Stimulated activated CD4-positive, alpha-beta T cell treated with anti-CD3 and anti-CD28 coated beads, Interleukin-12 subunit alpha, Interleukin-12 subunit beta, amount 100 ng/mL, for 24 hours (primary cell): Measurements from ENCODE around the gene CRAMP1.

Experiments
- DNase-seq, 2 experiments: peaks; one replicate each; pipeline ENCODE4 v3.0.0-alpha.2; 2020; ENCODE audit warnings: low read depth in 2 of 2

CRAMP1 gene

DNA sequence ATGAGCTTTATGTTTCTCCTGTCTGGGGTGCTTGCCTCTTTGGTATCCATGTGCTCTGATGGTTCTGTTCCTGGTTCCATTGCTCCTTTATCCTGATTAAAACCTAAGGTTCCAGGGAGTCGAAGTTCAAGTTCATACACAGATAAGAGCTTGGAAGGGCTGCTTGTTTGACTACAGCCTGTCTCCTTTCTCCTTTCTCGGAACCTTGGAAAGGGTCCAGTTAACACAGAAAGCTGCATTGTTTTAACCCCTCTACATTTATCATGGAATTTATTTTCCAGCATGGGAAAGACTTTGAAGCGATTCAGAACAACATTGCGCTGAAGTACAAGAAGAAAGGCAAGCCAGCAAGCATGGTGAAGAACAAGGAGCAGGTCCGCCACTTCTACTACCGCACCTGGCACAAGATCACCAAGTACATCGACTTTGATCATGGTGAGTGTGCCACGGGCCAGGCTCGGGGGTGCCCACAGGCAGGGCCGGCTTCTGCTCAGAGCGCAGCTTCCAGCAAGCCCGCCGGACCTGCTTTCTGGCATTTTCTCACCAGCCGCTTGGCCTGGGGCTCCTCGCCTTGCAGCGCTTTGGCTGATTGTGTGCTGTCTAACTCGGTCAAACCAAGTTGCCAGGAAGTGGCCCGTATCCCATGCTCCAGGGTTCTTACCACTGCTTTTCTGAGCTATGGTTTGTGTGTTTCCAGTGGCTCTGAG is 19.9 kb downstream of the CRAMP1 start:
- no peak for DNase-seq

DNA sequence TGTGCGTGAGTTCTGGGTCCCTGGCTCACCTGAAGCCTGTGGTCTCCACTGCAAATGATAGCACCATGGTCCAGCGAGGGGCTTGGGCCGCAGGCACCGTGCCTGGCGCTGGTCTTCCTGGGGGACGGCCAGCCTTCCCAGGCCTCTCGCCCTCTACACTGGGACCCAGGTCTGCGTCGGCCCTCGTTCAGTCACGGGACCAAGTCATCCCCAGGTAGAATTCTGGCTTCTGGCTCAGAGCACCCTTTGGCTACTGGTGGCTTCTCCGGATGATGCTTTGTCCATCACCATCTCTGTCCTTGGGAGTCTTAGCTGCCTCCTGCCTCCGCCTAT is 20.4 kb downstream of the CRAMP1 start:
- no peak for DNase-seq

DNA sequence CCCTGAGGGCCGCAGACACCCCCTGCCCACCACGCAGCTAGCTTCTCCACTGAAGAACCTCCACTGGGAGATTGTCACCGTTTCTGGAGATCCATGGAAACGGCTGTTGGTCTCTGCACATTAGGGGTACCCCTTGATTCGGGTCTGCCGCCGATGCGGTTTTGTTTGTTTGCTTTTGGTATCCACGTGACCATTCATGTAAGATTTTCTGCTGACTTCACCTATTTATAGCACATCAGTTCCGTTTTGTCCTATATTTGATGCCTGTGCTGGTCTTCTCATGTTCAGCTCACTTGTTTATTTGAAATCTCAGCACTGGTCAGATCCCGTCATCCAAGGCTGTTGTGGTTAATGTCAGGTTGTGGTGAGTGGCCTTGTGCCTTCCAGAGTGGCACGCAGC is 21.1 kb downstream of the CRAMP1 start:
- DNase-seq = no peak

DNA sequence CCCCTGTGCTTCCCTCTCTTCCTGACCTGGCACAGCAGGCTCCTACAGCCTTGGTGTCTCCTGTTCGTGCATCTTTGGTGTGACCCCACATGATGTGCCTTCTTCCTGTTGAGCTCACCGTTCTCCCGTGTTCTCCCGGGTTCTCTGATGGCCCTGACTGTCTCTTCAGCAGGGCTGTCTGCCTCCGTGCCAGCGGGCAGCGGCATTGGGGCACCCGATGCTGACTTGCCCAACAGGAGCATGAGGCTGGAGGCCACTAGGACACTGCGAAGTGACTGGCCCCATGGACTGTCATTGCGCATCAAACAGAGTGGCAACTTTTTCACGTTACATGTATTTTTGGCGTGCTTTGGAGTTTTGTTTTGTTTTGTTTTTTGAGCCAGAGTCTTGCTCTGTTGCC is 22.4 kb downstream of the CRAMP1 start:
- no peak for DNase-seq

DNA sequence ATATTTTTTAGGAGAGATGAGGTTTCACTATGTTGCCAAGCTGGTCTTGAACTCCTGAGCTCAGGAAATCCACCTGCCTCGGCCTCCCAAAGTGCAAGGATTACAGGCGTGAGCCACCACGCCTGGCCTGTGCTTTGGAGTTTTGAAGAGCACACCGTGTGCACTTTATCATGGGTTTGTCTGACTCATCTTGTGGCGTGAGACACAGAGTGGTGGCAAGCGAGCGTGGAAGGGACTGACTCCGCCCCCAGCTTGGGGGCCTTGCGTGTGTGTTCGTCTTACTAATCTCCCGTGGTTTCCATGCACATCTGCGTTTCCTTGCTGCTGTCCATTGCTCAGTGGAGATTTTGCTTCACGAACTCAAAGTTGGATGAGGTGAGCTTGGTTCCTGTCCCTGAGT is 22.9 kb downstream of the CRAMP1 start:
- no peak for DNase-seq

DNA sequence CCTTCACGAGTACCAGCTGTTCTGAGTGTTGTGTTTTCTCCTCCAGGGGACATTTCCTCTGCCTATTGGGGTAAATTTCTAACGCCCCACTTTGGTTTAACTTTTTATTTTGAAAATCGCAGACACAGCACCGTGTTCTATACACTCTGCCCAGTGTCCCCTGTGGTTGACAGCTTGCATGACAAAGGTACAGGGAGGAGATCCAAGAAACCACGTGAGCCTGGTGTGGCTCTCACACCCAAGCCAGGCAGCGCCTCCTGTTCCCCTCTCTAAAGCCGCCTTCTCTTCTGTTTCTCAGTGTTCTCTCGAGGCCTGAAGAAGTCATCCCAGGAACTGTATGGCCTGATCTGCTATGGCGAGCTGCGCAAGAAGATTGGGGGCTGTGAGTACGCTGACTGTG is 25.4 kb downstream of the CRAMP1 start:
- DNase-seq = no peak

DNA sequence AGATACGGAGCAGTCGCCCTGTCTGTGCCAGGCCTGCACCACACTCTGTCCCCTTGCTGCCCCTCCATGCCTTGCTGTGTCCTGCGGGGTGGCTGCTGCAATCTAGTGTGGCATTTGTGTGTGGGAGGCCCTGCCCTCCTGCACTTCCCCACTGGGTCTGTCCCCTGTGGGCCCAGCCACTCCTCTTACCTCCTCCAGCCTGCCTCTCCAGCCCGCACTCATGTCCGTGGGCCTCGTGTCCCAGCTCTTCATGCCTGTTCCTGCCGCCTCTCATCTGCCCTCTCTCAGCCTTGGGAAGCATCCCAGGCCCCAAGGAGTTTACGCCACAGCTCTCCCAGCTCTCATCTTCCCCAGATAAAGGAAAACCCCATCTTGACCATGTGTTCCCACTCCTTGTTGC is 26.6 kb downstream of the CRAMP1 start:
- DNase-seq = no peak

DNA sequence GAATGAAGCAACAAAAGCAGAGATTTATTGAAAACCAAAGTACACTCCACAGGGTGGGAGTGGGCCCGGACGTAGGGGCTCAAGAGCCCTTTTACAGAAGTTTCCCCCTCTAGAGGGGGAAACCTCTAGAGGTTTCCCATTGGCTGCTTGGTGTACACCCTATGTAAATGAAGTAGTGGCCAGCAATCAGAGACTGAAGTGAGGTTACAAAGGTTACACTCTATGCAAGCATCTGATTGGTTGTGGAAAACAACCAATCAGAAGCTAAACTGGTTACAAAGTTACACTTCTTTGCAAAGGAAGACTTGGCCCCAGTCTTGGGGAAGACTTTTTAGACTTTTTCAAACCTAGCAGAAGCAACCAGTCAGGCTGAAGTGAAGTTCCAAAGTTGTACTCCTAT is 27.1 kb downstream of the CRAMP1 start:
- no peak for DNase-seq

DNA sequence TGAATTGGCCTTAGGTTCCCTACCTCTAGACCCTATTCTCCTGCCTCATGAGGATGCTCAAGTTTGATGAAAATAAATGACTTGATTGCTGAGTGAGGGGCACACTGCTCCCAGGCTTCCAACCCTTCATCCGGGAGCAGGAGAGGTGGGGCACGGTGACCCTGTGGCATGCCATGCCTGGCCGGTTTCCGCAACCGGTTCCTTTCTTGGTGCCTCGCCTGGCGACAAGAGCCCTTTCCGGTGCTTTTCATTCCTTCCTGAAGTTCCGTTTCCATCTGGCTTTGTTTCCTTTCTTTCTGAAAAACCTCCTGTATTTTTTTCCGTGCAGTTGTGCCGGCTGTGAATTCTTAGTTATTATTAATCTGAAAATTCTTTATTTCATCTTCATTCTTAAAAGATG is 27.7 kb downstream of the CRAMP1 start:
- no peak for DNase-seq

DNA sequence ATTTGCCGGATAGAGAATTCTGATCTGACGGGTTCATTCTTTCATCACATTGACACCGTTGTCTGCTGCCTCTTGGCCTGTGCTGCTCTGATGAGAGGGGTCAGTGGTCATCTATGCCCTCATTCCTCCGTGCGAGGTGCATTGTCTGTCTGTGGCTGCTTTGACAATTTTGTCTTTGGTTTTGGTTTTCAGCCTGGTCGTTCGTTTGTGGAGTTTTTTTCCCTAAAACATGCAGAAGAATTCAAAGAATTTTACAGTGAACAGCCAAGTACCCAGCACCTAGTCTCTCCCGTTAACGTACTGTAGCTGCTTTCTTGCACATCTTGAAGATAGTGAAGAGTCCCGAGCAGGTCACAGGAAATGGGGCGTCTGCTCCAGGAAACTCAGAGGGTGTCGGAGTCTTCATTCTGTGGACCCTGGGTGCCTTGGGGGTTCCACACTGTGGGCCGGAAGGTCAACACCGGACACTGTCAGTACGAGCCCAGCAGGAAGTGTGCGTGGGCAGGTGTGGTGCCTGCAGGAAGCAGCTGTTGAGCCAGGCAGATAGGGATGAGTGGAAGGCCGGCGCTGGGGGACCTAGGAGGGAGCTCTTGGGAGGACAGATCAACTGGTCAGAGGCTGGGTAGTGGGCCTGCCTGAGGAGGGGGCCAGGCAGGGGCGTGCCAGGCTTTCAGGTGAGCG is 28.2 kb downstream of the CRAMP1 start:
- no peak for DNase-seq

DNA sequence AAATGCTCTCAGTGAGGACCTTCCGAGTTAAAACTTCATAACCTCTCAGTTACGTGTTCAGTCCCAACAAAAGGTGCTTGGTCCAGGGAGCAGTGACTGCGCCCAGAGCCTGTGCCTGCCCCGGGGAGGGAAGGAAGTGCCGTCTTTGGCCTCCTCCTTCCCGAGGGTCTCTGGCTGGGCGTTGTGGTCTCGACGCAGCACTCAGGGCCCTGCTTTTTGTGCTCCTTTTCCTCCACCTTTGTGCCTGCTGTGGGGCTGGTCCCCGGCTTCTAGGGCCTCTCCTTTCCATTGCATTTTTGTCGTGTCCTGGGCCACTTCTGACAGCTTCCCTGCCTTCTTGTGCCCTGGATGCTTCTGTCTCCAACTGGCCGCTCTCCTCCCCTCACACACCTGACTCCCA is 29.1 kb downstream of the CRAMP1 start:
- no peak for DNase-seq

DNA sequence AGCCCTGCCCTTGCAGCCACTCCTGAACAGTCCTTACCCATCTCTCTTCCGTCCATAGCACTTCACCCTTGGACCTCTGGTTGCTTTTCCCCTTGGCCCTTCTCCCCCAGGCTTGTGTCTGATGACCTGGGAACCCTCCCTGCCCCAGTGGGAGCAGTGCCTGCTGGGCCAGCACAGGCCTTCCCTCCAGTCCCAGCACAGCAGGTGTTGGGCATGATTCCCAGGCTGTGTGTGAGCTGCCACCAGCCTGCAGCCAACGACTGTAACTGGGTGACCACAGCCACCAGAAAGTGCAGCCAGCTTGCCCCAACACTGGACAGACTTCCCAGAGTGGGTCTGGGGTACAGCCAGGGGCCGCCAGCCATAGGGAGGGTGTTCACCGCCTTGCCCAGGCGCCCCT is 30.0 kb downstream of the CRAMP1 start:
- DNase-seq = no peak

DNA sequence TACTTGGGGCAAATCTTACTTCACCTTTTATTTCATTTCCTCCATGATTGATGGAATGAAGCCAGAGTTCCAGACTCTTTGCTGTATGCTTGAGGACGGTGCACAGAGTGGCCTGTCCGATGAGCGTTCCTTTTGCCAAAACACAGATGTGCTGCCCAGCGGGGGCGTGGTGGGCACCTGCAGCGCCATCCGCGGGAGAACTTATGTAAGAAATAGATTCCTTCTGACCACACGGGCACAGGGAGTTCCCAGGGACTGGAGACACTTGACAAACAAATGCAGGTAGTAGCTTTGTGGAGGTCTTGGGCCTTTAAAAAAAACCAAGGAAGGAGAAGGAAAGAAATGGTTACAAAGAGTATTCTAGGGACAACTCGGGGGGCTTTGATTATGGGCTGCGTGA is 30.6 kb downstream of the CRAMP1 start:
- DNase-seq = no peak

DNA sequence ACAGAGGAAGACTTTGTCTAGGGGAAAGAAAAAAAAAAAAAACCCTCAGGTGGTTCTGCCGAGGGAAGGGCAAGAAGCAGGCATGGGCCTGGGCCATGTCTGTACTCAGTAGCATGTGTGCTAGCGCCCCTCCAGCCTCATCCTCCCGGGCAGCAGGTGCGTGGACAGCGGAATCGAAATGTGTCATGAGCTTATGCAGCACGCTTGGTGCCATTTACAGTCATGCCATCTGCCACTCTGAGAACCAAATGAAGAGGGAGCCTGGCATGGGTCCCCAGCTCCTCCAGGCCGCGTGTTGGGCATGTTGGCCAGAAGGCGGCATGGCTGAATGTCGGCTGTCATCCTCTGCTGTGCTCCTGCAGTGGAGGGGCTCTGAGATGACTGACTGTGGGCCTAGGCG is 31.4 kb downstream of the CRAMP1 start:
- DNase-seq = no peak

DNA sequence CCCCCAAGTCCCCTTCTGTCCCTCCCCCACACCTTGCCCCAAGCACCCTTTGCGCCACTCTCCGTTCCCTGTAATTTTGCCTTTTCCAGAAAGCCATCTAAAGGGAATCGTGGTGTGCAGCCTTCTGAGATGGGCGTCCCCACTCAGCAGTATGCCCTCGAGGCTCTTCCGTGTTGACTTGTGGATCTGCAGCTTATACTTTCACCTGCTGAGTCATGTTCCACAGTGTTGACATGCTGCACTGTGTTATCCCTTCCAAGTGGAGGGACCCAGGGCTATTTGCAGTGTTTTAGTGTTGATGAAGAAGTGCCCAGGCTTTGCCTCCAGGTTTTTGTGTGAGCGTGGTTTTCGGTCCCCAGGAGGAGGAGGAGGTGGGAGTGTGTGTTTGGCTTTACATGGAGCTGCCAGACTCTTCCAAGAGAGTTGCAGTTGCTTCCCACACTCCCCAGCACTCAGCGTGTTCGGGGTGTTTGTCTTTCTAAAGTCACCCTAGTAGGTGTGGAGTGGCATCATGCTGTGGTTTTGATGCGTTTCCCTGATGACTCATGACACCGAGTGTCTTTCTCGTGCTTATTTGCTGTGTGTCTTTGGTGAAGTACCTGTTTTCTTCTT is 33.9 kb downstream of the CRAMP1 start:
- DNase-seq = peak; percentile 5 to 21

DNA sequence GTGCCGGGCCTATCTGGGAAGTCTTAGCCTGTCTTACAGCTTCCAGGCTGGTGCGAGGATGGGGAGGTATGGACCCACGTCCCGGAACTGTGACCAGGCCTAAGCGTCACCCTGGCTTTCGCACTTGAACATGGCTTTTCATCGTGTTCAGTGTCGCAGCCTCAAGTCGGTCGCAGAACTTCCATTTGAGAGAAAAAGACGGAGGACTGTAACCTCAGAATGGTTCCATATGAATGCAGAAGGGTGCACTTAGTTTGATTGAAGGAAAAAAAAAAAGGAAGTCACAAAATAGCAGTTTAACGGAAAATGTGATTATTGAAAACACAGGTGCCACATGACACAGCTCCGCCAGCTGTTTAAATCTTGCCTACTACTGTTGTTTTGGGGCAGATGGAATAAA is 35.7 kb downstream of the CRAMP1 start:
- DNase-seq = no peak

DNA sequence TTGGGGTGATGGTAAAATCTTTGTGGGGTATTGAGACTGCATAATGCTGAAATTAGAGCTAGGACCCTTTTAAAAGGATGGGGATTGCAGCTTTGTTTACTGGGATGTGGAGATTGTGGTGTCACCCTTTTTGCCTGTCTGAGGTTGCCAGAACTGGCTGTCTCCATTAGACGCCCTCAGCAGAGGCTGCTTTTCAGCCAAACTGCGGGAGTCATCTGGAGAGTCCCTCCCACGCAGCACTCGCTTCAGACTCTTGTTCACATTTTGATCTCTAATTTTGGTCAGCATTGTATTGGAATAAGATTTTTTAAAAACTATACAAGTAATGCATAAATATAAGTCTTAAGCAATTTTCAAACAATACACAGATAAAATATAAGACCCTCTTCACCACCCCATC is 38.0 kb downstream of the CRAMP1 start:
- DNase-seq = no peak

DNA sequence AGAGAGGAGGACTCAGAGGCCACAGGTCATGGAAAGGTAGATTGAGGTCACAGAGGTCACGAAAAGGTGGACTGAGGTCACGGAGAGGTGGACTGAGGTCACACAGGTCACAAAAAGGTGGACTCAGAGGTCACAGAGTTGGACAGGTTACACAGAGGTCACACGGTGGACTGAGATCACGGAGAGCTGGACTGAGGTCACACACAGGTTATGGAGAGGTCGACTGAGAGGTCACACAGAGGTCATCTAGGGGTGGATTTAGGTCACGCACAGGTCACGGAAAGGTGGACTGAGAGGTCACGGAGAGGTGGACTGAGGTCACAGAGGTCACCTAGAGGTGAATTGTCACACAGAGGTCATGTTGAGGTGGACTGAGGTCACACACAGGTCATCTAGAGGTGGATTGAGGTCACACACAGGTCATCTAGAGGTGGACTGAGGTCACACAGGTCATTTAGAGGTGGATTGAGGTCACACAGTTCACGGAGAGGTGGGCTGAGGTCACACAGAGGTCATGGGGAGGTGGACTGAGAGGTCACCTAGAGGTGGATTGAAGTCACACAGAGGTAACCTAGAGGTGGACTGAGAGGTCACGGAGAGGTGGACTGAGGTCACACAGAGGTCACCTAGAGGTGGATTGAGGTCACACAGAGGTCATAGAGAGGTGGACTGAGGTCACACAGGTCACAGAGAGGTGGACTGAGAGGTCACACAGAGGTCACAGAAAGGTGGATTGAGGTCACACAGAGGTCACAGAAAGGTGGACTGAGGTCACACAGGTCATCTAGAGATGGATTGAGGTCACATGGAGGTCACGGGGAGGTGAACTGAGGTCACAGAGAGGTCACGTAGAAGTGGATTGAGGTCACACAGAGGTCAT is 39.2 kb downstream of the CRAMP1 start:
- no peak for DNase-seq

DNA sequence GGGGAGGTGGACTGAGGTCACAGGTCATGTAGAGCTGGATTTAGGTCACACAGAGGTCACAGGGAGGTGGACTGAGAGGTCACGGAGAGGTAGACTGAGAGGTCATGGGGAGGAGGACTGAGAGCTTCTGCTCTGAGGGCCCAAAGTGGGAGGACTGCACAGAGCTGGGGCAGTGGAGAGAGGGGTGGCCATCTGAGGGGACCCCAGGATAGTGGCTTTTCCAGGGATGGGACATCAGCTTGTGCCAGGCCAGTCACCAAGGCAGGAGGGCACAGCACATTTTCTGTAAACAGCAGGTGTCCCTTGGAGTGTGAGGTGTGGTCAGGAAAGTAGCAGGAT is 39.8 kb downstream of the CRAMP1 start:
- DNase-seq = no peak

DNA sequence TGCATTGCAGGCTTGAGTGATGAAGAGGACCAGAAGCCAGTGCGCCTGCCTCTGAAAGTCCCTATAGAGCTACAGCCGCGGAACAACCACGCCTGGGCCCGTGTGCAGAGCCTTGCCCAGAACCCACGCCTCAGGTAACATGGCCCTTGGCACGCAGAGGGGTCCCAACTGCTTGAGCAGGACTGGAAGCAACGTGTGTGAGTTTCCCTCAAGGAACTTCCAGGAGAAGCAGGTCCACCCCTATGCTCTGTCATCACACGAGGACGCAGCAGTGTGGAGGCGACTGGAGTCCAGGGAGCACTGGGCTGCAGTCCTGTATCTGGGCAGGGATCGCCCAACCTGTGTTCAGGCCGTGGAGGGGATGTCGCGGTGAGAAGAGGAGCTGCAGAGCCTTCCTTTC is 40.9 kb downstream of the CRAMP1 start:
- DNase-seq = no peak

DNA sequence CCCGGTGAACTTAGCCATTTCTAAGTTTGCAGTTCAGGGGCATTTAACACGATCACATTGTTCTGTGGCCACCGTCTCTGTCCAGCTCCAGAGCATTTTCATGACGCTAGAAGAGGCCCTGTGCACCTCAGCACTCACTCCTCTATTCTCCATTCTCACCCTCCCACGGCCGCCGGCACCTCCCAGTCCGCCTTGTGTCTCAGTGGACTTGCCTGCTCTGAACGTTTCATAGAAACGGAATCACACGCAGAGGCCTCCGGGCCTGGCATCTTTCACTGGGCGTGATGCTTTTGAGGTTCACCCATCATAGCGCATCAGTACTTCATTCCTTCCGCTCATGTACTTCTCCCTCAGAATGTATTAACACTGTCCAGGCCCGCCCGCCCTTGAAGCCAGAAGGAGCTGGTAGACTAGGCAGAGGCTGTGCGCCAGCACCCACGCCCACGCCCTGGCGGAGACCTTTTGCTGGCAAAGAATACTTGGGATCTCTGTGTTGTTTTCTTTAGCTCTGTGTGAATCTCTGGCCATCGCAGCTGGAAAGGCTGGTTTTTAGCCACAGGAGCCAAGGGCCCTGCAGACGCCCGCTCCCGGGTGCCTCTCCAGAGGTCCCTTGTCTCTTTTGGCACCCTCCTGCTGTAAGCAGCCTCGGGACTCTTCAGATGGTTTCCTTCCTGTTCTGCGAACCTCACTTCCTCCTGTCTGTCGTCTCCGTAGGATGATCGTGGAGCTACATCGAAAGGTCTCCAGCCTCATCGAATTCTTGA is 42.5 kb downstream of the CRAMP1 start:
- no peak for DNase-seq

DNA sequence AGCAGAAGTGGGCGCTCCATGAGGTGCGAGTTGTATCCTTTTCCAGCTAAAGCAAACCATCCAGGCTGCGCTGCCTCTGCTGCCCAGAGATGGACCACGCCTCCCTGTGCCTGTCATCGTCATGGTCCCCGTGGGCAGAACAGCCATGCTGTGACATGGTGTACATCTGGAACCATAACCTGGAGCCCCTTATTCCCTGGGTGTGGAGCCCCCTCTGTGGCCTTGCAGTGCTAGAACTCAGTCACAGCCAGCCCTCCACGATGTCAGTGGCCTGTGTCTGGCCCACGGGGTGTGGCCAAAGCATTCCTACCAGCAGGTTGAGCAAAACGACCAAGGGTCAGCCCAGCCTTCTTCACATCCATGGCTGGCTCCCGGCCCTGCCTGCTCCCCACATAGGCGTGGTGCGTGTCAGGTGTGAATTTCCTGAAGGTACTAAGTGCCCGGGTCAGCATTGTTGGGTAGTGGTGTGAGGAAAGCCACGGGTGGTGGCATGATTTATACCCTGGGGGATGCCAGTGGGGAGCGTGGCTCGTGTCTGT is 43.2 kb downstream of the CRAMP1 start:
- no peak for DNase-seq
